Brain microvascular endothelial cell (primary cell): ENCODE results near the gene RSPH1.

Experiments used
- DNase-seq: peaks from one replicate; pipeline ENCODE4 v3.0.0-alpha.2; 2020
- H3K27ac ChIP-seq: fragments of 250-450 bp; sonication (Bioruptor Pico); 2 replicates; pipeline ENCODE4 v1.5.1; 2020; ENCODE audit warnings: mild to moderate bottlenecking, moderate library complexity
- H3K27me3 ChIP-seq: fragments of 250-450 bp; sonication (Bioruptor Pico); replicated peaks from 2 replicates; pipeline ENCODE4 v1.5.1; 2020; ENCODE audit warnings: mild to moderate bottlenecking
- H3K36me3 ChIP-seq: fragments of 250-450 bp; sonication (Bioruptor Pico); replicated peaks from 2 replicates; pipeline ENCODE4 v1.5.1; 2020; ENCODE audit warnings: mild to moderate bottlenecking
- H3K4me3 ChIP-seq: 2 replicates; pipeline ENCODE4 v1.5.1; 2011; ENCODE audit warnings: low read depth, mild to moderate bottlenecking, control low read depth, low read length, moderate library complexity
- in situ Hi-C: cut with HindIII; loops from 2 replicates; pipeline ENCODE4 v1.10.0; 2017; ENCODE audit warnings: low sequenced_read_pairs, low pct_ligation_motif_present
- TF ChIP-seq, protein P1 (sequence below): IDR thresholded peaks from 2 replicates; pipeline ENCODE4 v1.5.1; 2011; ENCODE audit warnings: low read depth, mild to moderate bottlenecking, moderate library complexity, low read length, control low read depth, inconsistent platforms; ENCODE audit errors: missing control alignments

The RSPH1 gene

DNA sequence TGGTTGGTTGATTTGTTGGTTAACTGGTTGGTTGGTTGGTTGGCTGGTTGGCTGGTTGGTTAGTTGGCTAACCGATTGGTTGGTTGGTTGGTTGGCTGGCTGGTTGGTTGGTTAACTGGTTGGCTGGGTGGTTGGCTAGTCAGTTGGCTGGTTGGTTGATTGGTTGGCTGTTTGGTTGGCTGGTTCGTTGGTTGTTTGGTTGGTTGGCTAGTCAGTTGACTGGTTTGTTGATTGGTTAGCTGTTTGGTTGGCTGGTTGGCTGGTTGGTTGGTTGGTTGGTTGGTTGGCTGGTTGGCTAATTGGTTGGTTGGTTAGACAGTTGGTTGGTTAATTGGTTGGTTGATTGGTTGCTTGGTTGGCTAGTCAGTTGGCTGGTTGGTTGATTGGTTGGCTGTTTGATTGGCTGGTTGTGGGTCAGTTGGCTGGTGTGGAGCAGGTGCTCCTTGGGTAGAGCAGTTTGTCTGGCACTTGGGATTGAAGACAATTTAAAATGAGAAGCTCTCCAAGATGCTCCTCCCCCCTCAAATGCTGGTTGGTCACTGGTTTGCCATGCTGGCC, 6.9 kb downstream of the RSPH1 start:
- Histone ChIP-seq H3K4me3 (no peak overlapping the region), H3K27ac (no peak overlapping the region), H3K36me3 (no peaks in the 10 kb centered on the region), H3K27me3 (peaks cover 4% of the 10 kb centered on the region)
- TF ChIP-seq, protein P1, sequence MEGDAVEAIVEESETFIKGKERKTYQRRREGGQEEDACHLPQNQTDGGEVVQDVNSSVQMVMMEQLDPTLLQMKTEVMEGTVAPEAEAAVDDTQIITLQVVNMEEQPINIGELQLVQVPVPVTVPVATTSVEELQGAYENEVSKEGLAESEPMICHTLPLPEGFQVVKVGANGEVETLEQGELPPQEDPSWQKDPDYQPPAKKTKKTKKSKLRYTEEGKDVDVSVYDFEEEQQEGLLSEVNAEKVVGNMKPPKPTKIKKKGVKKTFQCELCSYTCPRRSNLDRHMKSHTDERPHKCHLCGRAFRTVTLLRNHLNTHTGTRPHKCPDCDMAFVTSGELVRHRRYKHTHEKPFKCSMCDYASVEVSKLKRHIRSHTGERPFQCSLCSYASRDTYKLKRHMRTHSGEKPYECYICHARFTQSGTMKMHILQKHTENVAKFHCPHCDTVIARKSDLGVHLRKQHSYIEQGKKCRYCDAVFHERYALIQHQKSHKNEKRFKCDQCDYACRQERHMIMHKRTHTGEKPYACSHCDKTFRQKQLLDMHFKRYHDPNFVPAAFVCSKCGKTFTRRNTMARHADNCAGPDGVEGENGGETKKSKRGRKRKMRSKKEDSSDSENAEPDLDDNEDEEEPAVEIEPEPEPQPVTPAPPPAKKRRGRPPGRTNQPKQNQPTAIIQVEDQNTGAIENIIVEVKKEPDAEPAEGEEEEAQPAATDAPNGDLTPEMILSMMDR: no peak
- no peak for DNase-seq
- in situ Hi-C loops: no loop called here

DNA sequence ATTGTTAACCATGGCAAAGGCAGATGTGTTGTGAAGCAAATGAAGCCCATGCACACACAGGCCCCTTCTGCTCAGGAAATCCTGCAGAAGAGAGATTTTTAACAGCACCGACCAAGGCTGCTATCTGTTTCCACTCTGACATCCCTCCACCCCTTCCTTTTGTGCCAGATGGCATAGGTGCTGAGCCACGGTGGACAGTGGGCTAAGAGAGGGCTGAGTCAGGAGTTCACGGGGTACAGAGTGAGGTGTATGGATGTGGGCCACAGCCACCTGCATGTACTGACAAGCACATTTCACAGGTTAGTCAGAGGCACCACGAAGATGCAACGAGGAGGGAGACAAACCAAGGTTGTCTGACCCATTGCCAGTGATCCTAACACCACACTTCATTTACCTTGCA, 9.5 kb downstream of the RSPH1 start:
- no peak overlapping the region for H3K4me3 ChIP-seq
- no peak for DNase-seq
- in situ Hi-C loops: no loop called here
- TF ChIP-seq, protein P1: no peak
- peaks cover 4% of the 10 kb centered on the region for H3K27me3 ChIP-seq
- H3K36me3 ChIP-seq: no peaks in the 10 kb centered on the region
- no peak overlapping the region for H3K27ac ChIP-seq

DNA sequence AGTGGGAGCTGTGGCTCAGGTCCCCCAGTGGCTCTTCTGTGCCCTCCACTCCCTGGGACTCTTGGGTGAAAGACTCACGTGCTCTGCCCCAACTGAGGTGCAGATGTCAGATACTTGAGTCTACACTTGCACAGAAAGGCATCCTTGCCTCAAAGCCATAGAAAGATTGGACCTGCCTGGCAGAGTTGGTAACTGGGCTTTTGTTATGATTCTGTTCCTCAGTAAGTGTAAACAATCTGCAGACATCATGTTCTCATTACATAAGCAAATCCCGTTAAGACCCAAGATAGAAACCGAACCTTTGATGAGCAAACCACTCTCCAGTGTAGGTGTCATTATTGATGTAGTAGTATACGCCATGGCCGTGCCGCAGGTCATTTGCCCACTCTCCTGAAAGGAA, 10.0 kb downstream of the RSPH1 start:
- no peak overlapping the region for H3K27ac ChIP-seq
- no peak for DNase-seq
- H3K36me3 ChIP-seq: no peaks in the 10 kb centered on the region
- peaks cover 4% of the 10 kb centered on the region for H3K27me3 ChIP-seq
- H3K4me3 ChIP-seq: no peak overlapping the region
- TF ChIP-seq, protein P1: no peak
- in situ Hi-C loops: no loop called here

DNA sequence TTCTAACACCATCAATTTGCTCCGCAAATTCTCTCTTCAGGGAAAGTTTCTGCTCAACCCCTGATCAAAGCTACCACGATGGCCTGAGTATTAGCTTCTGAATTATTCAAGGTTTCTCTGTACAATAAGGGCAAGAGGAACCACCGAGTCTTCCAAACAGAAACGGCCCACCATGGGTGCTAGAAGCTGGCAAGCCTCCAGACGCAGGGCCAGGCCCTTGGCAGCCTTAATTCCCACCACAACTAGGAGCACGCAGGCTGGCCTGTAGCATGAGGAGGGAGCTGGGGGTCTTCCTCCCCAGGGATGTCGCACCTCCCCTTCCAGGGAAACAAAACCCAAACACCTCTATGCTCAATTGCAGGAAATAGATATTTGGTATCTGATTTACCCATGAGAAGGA, 11.1 kb downstream of the RSPH1 start:
- no peak overlapping the region for H3K4me3 ChIP-seq
- peaks cover 4% of the 10 kb centered on the region for H3K27me3 ChIP-seq
- DNase-seq: no peak
- TF ChIP-seq, protein P1: no peak
- in situ Hi-C loops: no loop called here
- no peak overlapping the region for H3K27ac ChIP-seq
- no peaks in the 10 kb centered on the region for H3K36me3 ChIP-seq

GRCh38 chr21:42481169-42481568, 14.9 kb downstream of the RSPH1 start:
- TF ChIP-seq, protein P1: no peak
- DNase-seq: no peak
- in situ Hi-C loops: no loop called here
- Histone ChIP-seq H3K36me3 (no peaks in the 10 kb centered on the region), H3K27ac (no peak overlapping the region), H3K4me3 (no peak overlapping the region), H3K27me3 (no peaks in the 10 kb centered on the region)

GRCh38 chr21:42480736-42481135, 15.3 kb downstream of the RSPH1 start:
- no peak for DNase-seq
- TF ChIP-seq, protein P1: no peak
- Histone ChIP-seq H3K27ac (no peak overlapping the region), H3K4me3 (no peak overlapping the region), H3K36me3 (no peaks in the 10 kb centered on the region), H3K27me3 (no peaks in the 10 kb centered on the region)
- in situ Hi-C loops: no loop called here
